Cardiac fibroblast (primary cell): ENCODE measurements around the gene PFKM.

ENCODE experiments used
- DNase-seq, 2 donors: peaks; one replicate each; pipeline versions ENCODE4 v3.0.0 to v3.0.0-alpha.2; 2010; ENCODE audit warnings: low read depth in 2 of 2
- H3K4me3 ChIP-seq, 2 donors: replicated peaks in 1 of 2; 1 replicate in 1 of 2; 2 replicates in 1 of 2; pipeline ENCODE4 v1.5.1; 2011; ENCODE audit warnings: low read depth in 2 of 2, low read length in 2 of 2, mild to moderate bottlenecking in 2 of 2, moderate library complexity in 1 of 2
- TF ChIP-seq, protein P1 (sequence below): IDR thresholded peaks from one replicate; pipeline ENCODE4 v1.5.1; 2011; ENCODE audit warnings: low read depth, mild to moderate bottlenecking, low read length, inconsistent platforms

PFKM gene

DNA sequence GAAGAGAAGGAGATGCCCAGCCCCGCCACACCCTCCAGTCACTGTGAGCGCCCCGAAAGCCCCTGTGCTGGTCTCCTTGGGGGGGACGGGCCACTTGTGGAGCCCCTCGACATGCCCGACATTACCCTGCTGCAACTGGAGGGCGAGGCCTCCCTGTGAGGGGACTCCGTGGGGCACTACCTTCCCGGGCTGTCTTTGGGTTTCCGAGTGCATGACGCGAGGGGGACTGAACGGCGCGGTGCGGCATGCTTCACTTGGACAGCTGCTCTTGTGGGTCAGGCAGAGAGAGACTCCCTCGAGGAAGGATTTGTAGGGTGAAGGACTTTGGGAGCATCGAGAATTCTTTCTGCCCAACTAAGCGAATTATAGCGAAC is 65.4 kb downstream of the PFKM start:
- TF ChIP-seq, protein P1, sequence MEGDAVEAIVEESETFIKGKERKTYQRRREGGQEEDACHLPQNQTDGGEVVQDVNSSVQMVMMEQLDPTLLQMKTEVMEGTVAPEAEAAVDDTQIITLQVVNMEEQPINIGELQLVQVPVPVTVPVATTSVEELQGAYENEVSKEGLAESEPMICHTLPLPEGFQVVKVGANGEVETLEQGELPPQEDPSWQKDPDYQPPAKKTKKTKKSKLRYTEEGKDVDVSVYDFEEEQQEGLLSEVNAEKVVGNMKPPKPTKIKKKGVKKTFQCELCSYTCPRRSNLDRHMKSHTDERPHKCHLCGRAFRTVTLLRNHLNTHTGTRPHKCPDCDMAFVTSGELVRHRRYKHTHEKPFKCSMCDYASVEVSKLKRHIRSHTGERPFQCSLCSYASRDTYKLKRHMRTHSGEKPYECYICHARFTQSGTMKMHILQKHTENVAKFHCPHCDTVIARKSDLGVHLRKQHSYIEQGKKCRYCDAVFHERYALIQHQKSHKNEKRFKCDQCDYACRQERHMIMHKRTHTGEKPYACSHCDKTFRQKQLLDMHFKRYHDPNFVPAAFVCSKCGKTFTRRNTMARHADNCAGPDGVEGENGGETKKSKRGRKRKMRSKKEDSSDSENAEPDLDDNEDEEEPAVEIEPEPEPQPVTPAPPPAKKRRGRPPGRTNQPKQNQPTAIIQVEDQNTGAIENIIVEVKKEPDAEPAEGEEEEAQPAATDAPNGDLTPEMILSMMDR: no peak
- H3K4me3 ChIP-seq: peak overlapping the region; percentile 5 to 83
- DNase-seq: no peak

DNA sequence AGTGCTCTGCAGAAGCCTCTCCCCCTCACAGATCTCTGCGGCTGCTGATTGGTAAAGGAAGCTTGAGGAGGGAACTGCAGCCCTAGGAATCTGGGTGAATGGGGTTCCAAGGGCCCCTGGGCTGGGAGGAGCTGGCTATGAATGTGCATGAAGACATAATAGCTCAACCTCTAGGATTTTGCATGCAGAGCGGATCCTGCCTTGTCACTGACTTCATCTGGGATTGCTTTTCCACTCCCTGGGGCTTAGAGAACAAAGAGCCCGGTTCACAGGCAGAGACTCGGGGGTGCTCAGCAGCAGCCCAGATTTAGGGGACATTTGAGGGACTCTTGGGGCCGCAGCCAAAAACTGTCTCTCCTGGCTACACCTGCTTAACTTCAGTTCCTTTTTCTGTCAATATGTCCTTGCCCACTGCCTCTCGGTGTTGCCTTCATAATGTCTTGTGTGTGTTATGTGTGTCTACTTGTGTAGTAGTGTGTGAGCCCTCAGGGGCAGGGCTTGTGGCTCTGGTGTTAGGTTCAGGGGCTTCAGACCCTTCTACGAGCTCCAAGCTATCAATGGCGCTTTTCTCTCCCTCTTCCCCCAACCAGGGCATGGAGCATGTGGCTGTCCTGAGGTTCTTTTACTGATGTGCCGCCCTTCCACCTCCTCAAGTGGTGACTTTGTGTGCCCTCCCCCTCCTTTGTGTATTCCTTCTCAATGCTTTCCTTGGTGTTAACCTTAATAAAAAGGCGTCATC is 66.2 kb downstream of the PFKM start:
- TF ChIP-seq, protein P1: no peak
- DNase-seq: no peak
- H3K4me3 ChIP-seq: no peak overlapping the region

DNA sequence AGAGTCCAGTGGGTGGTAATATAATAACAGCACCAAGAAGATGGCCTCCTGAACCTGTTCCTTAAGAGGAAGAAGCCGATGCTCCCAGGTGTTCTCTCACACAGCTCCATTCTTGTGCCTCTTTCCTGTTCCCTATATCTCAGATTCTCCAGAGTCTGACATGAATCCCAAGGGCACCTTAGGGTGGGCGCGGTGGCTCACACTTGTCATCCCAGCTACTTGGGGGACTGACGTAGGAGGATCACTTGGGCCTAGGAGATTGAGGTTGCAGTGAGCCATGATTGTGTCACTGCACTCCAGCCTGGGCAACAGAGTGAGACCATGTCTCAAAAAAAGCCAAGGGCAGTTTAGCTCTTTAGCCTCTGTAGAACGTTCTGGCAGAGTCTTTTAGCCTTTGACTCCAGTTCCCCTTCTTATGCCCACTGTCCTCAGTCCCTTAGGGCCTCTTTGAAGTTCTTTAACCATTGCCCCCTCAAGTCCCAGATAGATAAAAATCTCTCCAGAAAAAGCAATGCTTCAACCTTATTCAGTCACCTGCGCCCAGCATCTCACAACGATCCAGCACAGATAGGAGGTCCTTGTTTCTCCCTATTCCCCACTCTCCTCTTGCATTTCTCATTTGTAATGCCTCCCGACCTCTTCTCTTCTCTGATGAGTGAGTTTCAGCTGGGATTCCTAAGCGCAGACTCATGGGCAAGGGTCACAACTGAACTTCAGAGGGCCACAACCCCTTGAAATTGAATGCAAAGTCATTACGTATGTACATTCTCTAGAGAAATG is 68.9 kb downstream of the PFKM start:
- TF ChIP-seq, protein P1: no peak
- DNase-seq: no peak
- H3K4me3 ChIP-seq: no peak overlapping the region

DNA sequence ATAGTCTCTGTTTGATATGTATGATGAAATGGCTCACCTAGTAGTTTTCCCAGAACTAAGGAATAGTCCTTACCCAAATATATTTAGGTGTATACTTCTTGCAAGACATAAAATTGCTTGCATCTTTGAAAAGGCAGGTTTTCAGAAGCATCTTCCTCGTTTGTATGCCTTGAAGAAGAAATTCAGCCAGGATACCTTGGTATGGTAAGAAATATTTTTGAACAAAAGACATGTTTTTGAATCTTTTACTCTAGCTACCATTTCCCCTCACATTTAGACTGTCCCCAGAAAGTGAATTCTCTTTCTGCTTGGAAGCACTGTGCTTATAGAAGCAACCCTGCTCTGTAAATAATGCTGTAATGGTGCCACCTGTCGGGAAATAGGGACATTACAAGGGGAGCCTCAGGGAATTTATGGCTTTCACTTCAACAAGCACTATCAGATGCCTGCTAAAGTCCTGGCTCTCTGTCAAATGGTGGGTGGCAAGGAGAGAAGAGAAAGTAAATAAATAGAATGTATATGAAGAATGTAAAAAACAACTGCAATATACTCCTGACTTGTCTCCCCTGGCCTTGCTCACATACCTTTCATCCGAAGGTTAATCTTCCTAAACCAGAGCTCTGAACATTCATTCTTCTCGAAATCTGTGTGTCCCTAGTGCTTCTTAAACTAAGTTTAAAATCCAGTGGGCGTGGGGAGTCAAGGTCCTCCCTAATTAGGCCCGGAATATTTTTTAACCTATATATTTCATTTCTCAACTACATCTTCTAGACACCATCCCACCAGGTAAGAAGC is 70.4 kb downstream of the PFKM start:
- TF ChIP-seq, protein P1: peak; percentile 88
- peak; percentile 81 for DNase-seq
- H3K4me3 ChIP-seq: no peak overlapping the region

DNA sequence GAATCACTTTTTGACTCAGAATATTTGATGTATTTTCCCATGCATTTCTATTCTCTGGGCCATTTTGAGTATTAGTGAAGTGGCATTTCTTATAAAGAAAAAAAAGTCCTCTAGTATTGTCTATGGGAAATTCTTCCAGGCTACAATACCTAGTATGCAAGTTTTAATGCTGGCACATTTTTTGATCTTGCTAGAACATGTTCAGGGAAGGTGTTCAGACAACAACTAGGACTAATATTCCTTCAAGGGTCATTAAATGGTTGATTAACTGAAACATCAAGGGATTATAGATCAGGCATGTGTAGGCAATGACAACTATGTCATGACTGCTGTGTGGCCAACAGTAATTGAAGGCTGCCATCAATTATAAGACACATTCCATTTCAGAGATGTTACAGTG is 71.9 kb downstream of the PFKM start:
- H3K4me3 ChIP-seq: no peak overlapping the region
- DNase-seq: no peak
- TF ChIP-seq, protein P1: no peak

DNA sequence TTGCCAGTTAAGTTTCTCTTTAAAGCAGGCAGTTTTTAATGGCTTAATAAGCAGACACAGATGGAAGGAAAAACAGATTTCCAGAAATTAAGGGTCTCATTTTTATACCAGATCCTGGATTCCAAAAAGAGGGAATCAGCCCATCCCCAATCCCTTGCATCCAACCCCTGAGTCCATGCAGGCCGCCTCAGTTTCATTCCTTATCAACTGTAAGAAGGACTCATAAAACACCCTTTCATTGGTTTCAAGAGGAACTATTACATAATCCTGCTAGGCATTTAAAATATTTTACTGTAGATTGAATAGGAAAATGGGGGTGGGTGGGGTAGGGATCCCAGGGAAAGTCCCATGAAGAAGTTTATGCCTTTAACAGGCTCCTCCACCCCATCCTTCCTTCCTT is 73.7 kb downstream of the PFKM start:
- no peak overlapping the region for H3K4me3 ChIP-seq
- TF ChIP-seq, protein P1: no peak
- DNase-seq: no peak
